ENCODE data around the gene SMYD3.

DNA sequence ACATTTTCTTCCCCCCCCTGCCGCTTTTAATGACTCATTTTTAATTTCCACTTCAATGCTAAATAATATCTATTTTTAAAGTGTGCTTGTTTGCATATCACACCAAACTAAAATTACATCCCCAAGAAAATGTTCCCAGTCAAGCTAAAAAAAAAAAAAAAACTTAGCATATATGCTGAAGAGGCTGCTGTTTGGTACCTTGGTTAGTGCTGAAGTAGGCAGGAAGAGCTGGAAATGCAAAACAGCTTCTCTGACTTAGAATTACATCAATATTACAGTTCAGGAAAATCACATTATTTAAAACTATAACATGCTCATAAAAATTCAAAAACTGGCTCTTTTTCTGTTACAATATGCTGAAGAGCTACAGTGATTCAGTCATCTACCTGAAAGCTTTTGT is 372.3 kb downstream of the SMYD3 start:
- TF ChIP-seq, protein P1, sequence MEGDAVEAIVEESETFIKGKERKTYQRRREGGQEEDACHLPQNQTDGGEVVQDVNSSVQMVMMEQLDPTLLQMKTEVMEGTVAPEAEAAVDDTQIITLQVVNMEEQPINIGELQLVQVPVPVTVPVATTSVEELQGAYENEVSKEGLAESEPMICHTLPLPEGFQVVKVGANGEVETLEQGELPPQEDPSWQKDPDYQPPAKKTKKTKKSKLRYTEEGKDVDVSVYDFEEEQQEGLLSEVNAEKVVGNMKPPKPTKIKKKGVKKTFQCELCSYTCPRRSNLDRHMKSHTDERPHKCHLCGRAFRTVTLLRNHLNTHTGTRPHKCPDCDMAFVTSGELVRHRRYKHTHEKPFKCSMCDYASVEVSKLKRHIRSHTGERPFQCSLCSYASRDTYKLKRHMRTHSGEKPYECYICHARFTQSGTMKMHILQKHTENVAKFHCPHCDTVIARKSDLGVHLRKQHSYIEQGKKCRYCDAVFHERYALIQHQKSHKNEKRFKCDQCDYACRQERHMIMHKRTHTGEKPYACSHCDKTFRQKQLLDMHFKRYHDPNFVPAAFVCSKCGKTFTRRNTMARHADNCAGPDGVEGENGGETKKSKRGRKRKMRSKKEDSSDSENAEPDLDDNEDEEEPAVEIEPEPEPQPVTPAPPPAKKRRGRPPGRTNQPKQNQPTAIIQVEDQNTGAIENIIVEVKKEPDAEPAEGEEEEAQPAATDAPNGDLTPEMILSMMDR (IDR thresholded peaks at IDR 0.05; ENCODE audit: poor library complexity, severe bottlenecking): no peak
- no peak for TF ChIP-seq EP300 (conservative IDR thresholded peaks at IDR 0.05; ENCODE audit: poor library complexity, severe bottlenecking)

Data from neural cell (in vitro differentiated cells).